AG04449 (cell line): ENCODE data around the gene ESX1.
"Not testable (repeated sequence)": the region's sequence is repeated elsewhere in the genome, so short reads cannot be mapped to it uniquely, and the experiment has no call there.

Experiments used
- CTCF ChIA-PET: fragments of 350-600 bp; formaldehyde crosslinking; extraction: SDS; loops from one replicate; lab custom pipeline; 2021; ENCODE audit warnings: antibody characterized with exemption; lab: Yijun Ruan, JAX
- POLR2A ChIA-PET: fragments of 400-600, 350-600 bp; formaldehyde crosslinking; extraction: SDS; loops from one replicate; lab custom pipeline; 2020; ENCODE audit warnings: antibody characterized with exemption, inconsistent platforms; lab: Yijun Ruan, JAX
- DNase-seq: peaks from one replicate; pipeline ENCODE4 v3.0.0-alpha.2; 2010; ENCODE audit warnings: low read depth, low spot score
- H3K4me3 ChIP-seq: 2 replicates; pipeline ENCODE4 v1.5.1; 2011; ENCODE audit warnings: low read depth, mild to moderate bottlenecking, control low read depth, low read length
- CTCF ChIP-seq: IDR thresholded peaks from one replicate; pipeline ENCODE4 v1.5.1; 2011; ENCODE audit warnings: mild to moderate bottlenecking, moderate library complexity, low read length, control low read depth, inconsistent platforms; ENCODE audit not compliant: insufficient read depth; ENCODE audit errors: missing control alignments

Gene ESX1

GRCh38 chrX:104253567-104254441 lies 929 bp downstream of the ESX1 start:
- DNase-seq: no peak

GRCh38 chrX:104250470-104250869 lies 4.3 kb downstream of the ESX1 start:
- no peak overlapping the region for H3K4me3 ChIP-seq
- POLR2A ChIA-PET: no interaction called here
- DNase-seq: no peak
- no peak for TF ChIP-seq CTCF
- CTCF ChIA-PET: no interaction called here

More at GRCh38 chrX:104253567-104254441, 929 bp downstream of the ESX1 start:
- ChIA-PET POLR2A (no interaction called here), CTCF (interaction anchor here (1.4 kb wide), 1 partner anchor 11 kb away, joined by 3 read pairs; no protein-coding TSS in a partner anchor)
- H3K4me3 ChIP-seq: no peak overlapping the region
- no peak for TF ChIP-seq CTCF

- H3K4me3 ChIP-seq, DNase-seq, POLR2A ChIA-PET, CTCF ChIA-PET: not testable (repeated sequence)
These were observed 24.7 kb downstream of the ESX1 start for GRCh38 chrX:104230060-104230459.

GRCh38 chrX:104211187-104211586 lies 43.5 kb downstream of the ESX1 start:
- POLR2A ChIA-PET: no interaction called here
- CTCF ChIA-PET: no interaction called here
- H3K4me3 ChIP-seq: no peak overlapping the region
- DNase-seq: no peak
- no peak for TF ChIP-seq CTCF

- H3K4me3 ChIP-seq: no peak overlapping the region
- TF ChIP-seq CTCF: no peak
- POLR2A ChIA-PET: no interaction called here
- CTCF ChIA-PET: interaction anchor here (1.0 to 2.8 kb wide), 3 partner anchors 10 to 381 kb away, joined by 3 to 23 read pairs (median 5); no protein-coding TSS in a partner anchor
- no peak for DNase-seq
These were observed 49.2 kb downstream of the ESX1 start for GRCh38 chrX:104205548-104205947.
